Peyer's patch (tissue), 4 donors: ENCODE results near the gene GLS2.

Experiments
- POLR2A ChIP-seq, 2 donors: fragments of 450-650 bp; IDR thresholded peaks; one replicate each; pipeline ENCODE4 v1.5.1; 2017; ENCODE audit warnings: antibody characterized with exemption in 2 of 2, mild to moderate bottlenecking in 2 of 2, moderate library complexity in 2 of 2
- TF ChIP-seq, protein P1 (sequence below), 6 experiments: fragments of 450-650 bp in 4 of 6; fragments of 200-600 bp in 2 of 6; sonication (generic) in 1 of 6; IDR thresholded peaks; one replicate each; pipeline ENCODE4 v1.5.1; 2017 to 2019; ENCODE audit warnings: antibody characterized with exemption in 6 of 6, mild to moderate bottlenecking in 3 of 6, moderate library complexity in 1 of 6

DNA sequence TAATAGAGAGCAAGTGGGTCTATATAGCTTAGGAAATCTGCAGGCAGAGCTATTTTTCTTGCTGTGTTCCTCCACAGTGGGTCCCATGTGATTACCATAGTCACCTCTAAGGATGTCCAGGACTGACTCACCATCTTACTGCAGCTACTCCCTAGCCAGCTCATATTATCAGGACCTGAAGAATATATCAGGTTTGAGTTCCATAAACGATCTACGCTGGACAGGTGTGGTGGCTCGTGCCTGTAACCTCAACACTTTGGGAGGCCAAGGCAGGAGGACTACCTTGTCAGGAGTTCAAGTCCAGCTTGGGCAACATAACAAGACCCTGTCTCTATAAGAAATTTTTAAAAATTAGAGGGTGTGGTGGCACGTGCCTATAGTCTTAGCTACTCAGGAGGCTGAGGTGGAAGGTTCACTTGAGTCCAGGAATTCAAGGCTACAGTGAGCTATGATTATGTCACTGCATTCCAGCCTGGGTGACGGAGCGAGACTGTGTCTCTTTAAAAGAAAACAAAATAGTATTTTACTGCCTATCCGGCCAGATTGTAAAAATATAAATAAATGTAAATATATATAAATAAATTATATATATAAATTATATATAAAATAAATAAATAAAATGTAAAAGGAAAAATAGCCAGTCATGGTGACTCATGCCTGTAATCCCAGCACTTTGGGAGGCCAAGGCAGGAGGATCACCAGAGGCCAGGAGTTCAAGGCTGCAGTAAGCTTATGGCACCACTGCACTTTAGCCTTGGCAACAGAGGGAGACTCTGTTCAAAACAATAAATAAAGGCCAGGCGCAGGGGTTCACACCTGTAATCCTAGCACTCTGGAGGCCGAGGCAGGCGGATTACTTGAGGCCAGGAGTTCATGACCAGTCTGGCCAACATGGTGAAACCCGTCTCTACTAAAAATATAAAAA is 26.5 kb downstream of the GLS2 start:
- TF ChIP-seq, protein P1, sequence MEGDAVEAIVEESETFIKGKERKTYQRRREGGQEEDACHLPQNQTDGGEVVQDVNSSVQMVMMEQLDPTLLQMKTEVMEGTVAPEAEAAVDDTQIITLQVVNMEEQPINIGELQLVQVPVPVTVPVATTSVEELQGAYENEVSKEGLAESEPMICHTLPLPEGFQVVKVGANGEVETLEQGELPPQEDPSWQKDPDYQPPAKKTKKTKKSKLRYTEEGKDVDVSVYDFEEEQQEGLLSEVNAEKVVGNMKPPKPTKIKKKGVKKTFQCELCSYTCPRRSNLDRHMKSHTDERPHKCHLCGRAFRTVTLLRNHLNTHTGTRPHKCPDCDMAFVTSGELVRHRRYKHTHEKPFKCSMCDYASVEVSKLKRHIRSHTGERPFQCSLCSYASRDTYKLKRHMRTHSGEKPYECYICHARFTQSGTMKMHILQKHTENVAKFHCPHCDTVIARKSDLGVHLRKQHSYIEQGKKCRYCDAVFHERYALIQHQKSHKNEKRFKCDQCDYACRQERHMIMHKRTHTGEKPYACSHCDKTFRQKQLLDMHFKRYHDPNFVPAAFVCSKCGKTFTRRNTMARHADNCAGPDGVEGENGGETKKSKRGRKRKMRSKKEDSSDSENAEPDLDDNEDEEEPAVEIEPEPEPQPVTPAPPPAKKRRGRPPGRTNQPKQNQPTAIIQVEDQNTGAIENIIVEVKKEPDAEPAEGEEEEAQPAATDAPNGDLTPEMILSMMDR (IDR thresholded peaks at IDR 0.05): no peak
- no peak for TF ChIP-seq POLR2A (IDR thresholded peaks at IDR 0.05)
